NCI-H1048 (cell line): ENCODE results near the gene OR5I1.
"Not testable (repeated sequence)": the region's sequence is repeated elsewhere in the genome, so short reads cannot be mapped to it uniquely, and the experiment has no call there.

Source experiments
- DNase-seq: peaks from one replicate; lab custom pipeline; 2025; lab: John Stamatoyannopoulos, UW

OR5I1 gene

DNA sequence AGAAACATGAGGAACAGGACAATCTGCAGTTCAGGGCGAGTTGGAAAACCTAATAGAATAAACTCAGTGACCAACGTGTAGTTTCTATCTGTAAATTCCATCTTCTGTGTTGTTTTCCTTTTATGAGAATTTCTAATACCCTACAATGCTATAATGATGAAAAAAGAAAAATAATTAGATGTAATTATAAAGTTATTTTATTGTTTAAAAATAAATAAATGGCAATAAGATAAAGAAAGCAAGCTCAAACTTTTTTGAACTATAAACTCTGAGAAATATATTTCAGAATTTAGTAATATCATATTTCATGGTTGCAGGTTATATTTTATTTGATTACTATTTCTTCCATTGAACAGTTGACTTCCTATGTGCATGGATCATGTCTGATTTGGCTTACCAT is at the start of gene OR5I1:
Gene OR5I1, minus strand, starts transcription at position 101 of the 400 bp plus-strand sequence. Its CDS starts 0 bp downstream, at position 101.
- no peak for DNase-seq

DNA sequence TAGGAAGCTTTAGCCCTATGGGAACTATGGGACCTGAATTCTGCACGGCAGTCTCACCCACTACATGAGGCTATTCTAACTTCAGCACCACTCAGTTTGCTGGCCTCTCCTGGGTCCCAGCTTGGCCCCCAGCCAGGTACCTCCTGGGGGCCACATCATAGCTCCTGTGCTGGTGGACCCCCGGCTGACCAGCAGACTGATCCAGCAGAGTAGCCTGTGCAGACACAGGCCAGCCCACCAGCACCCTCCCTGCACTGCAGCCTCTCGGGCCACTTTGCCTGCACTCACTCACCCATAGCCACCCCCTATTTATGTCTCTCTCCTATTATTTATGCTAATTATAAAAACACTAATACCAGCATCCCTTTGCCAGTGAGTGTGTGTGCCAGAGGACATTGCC is 34.7 kb upstream of the OR5I1 start:
- DNase-seq, result no peak

- DNase-seq, result no peak
Observed at GRCh38 chr11:55969845-55970244, 33.6 kb upstream of the OR5I1 start, which contains the start of gene OR10AG1. Gene OR10AG1 (minus strand): TSS chr11:55969945. CDS start chr11:55969907, 38 bp downstream.

GRCh38 chr11:55967914-55968313 is 31.7 kb upstream of the OR5I1 start:
- no peak for DNase-seq

GRCh38 chr11:55966391-55966790 is 30.2 kb upstream of the OR5I1 start:
- no peak for DNase-seq

DNA sequence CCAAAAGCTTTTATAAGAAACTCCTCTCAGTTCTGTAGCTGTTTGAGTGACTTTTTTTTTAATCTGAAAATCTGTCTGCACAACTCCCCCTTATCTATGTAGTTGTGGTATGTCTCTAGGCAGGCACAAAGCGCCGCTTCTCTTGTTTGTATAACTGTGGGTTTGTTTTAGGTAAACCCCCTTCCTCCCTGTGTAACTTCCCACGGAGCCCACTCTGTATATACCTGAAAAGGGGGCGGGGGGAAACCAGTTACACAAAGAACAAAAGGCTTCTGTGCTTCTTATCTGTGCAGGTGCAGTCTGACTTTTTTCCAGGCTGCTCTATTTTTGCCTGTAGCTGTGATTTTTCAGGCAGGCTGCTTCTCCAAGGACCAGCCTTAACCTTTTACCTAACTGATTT is 20.3 kb upstream of the OR5I1 start:
- DNase-seq, result no peak

DNA sequence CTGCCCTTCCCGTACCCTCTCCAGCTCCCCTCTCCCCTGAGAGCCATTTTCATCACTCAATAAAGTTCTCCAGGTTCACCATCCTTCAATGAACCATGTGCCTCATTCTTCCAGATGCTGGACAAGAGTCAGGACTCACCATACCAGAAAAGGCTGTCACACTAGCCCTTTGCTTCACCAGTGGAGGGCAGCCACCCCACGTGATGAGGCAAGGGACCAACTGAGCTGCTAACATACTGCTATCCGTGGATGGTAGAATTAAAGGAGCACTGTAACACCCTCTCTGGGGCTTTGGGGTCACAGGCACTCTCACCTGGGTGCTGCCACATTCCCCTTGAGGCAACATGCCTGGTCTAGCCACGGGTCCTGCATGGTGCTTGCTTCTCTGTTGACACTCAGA is 13.1 kb upstream of the OR5I1 start:
- DNase-seq, result no peak

DNA sequence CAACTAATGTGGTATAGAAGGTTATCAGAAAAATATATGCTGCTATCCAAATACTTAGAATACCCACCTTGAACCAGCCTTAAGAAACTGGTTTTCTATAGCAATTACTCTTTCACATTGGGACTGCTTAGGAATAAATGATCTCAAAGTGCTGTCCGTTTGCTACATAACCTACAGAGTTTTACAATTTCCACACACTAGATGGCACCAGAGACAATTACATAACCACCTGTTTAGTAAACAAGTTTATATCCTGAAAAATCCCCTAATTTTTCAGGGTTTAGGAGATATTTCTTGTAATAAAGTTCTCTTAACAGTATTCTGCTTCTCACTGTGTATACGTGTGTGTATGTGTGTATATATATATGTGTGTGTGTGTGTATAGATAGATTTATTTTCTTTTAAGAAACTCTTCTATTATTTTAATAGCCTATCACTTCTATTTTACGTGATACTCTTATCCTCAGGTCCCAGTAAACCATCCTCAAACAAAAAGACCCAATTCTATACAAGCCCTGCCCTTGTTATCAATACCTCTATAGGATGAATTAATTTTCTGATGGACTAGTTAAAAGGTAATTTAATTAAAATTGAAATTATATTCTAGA is 6.7 kb upstream of the OR5I1 start:
- peak; percentile 29 for DNase-seq

GRCh38 chr11:55920537-55920936 is 15.7 kb downstream of the OR5I1 start:
- DNase-seq, result no peak

DNA sequence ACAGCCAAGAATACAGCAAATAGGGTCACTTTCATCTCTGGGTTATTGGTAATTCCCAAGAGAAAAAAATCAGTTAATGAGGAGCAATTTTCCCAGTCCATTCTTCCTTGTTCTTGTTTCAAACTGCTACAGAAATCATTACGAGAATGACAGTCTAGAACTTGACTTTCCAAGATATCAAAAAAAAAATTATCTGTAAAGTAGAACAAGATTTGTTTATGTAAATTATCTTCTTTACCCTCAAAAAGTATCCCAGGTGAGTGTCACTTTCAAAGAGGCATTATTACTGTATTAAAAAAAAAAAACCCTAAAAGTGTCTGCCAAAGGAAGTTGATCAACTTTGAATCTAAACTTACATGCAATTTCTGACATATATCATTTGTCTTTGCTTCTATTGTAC is 21.7 kb downstream of the OR5I1 start, which contains the start of gene OR5W2:
Gene OR5W2, minus strand, starts transcription at position 101 of the 400 bp plus-strand sequence. Its CDS starts 0 bp downstream, at position 101.
- no peak for DNase-seq

GRCh38 chr11:55902308-55902707 is 33.9 kb downstream of the OR5I1 start:
- DNase-seq, result no peak

DNA sequence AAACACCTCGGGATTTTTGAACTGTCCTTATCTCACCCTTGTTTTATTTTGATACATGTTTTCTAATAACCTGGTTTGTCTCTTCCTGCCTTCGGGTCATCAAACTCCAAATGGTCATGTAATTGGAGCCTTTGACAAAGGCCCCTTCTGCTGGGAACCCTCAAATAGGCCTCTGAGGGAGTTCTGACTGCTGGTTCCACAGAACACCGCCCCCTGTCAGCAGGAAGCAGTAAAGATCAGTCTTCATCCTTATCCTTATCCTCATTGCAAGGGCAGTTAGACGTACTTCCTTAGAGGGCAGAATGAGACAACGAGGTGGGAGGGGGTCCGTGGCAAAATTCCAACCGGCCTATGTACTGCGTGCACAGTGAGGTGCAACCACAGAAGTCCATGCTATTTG is 41.0 kb downstream of the OR5I1 start:
- DNase-seq, result no peak

DNA sequence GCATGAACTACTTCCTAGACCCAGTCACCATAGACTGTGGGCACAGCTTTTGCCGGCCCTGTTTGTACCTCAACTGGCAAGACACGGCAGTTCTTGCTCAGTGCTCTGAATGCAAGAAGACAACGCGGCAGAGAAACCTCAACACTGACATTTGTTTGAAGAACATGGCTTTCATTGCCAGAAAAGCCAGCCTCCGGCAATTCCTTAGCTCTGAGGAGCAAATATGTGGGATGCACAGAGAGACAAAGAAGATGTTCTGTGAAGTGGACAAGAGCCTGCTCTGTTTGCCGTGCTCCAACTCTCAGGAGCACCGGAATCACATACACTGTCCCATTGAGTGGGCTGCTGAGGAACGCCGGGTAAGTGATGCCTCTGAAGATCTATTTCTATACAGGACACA is 50.7 kb downstream of the OR5I1 start:
- not testable (repeated sequence) for DNase-seq
